ENCODE measurements around the gene HINT2.

Gene HINT2

DNA sequence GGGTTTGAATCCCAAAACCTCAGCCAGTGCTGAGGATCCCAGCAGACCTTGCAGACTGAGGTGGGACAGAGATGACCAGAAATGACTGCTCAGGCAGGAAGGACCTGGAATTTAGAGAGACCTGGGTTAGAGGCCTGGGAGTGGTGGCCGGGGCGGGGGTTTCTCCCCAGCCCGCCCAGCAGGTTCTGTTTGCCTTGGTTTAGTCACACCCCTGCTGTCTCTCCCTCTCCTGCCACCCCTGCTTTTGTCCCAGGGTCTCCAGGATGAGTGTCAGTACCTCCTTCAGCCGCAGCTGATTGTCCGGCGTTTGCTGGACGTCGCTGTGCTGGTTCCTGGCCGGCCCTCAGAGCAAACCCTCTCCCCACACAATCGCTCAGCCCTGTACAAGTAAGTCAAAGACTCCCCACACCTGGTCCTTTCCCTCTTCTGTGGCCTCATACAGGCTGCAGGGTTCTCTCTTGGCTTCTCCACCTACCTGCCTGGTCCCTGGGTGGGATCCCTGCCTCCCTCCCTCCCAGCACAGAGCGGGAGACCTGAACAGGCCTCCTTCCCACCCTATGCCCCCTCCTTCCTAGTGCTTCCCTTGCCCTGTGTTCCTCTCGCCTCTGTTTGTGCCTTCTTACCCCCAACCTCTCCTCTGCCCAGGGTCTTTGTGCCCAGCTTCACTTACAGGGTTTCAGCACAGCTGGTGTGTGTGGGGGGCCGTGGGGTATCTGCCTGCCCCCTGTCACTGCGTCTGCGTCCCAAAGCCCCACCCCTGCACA, 26.2 kb upstream of the HINT2 start:
- FAIRE-seq = no peak

DNA sequence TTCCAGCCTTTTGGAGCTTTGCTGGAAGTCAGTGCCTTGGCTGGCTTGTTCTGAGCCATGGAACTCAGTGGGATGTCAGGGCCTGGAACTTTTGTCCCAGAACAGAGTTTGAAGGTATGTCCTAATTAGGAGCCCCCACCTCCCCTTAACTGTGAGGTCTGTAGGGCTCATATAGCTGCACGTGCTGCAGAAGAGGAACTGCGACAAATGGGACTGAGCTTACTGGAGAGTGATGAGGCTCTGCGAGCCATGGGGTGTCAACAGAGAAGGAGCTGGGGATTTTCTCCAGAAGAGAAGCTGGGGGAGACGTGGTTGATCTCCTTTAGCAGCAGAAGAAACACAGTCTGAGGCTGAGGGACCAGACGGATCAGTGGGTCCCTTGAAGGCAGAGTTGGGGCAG, 25.1 kb upstream of the HINT2 start:
- FAIRE-seq = no peak

DNA sequence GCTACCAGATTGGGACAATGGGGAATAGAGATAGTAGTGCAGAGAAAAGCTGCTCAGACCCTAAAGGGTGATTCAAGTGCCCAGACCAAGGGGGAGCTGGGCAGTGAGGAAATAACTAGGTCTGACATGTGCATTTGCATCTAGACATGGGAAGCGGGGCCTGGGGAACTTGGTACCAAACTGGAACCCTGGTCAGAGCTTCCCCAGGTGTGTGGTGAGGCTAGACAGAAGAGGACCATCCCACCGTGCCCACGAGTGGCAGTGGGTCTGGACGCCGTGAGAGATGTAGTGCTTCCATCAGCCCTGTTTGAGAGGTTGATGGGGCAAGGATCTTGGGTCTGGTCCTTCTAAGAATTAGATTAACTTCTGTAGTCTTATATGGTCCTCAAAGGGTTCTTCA, 21.8 kb upstream of the HINT2 start:
- no peak for FAIRE-seq

DNA sequence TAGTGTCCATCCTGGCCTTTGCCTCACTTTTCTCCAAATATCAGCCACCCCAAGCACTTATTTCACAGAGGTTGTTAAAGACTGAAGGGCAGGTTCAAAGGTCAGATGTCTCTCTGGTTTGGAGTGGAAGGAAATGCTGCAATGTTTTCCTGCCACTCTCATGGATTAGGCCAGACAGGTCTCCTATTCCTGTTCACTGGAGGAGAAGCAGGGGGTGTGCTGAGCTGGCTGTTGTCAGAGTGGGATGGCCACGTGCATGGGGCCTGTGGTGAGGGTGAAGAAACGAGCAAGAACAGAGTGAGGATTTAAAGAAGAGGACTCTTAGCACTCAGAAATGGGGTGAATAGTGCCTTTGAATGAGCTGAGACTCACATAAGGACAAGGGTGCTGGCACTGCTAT, 20.9 kb upstream of the HINT2 start:
- no peak for FAIRE-seq

DNA sequence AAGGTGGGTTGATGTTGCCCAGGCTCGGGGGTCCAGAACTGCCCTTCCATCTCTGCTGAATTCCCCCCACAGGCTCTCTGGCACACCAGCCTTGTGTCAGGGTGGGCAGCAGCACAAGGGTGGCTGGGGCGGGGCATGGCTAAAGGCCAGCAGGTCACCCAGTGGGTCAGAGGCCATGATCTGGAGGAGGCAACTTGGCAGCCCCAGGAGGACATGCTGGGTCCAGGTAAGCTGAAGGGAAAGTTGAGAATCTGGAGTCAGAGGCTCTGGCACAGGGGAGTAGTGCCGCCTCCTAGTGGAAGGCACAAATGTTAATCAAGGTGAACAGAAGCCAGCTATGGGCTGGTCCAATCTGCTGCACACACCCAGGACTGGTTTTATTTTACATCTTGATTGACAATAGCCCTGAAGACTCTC, 20.4 kb upstream of the HINT2 start:
- FAIRE-seq = no peak

DNA sequence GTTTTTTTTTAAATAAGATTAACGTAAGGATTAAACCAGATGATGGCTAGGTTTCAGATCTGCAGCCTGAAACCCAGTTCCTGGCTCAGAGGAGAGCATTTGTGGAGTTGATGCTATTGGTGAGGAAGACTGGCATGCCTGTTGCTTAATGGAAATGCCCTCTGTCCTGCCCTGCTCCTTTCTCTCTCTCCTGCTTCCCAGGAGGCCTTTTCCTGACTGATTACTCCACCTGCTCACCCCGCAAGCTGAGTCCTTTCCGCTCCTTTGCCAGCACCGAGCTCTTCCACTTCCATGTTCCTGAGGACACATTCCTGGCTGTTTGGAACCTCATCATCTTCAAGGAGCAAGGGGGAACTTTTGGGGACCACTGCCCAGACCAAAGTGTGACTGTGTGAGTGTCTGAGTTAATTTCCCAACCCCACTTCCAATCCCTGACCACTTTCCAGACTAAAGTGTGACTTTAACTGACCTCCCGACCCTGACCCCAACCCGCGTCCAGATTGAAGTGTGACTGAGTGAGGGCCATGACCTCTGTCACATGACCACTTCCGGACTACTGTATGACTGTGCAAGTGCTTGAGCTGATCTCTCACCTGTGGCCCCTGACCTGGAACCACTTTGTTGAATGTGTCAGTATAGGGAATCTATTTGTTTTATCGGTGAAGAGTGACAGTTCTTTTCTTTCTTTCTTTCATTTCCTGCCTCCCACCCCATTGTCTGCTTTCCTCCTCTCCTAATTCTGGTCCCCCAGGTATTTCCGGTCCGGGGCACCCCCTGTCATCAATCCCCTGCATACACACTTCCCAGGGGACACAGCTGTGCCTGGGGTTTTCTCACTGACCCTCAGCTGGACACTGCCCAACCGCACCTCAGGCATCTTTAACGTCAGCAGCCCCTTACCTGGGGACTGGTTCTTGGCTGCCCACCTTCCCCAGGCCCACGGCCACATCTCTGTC, 19.7 kb upstream of the HINT2 start:
- no peak for FAIRE-seq

DNA sequence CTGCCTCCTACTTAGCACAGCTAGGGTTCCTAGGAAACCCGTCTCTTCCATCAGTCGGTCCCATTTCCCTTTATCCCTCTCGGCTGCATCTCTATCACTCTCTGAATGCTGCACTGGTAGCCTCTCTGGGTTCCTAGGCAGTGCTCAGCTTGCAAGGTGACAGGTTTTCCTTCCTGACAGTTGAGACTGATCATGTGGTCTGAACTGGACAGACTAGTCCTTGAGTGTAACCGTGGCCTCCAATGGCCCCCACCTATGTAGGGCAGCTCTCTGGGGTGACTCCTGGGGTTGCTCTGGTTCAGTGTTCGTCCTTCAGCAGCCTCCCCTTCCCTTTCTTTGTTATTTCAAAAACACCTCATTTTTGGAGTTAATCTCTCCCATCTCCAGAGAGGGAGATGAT, 18.0 kb upstream of the HINT2 start:
- no peak for FAIRE-seq

DNA sequence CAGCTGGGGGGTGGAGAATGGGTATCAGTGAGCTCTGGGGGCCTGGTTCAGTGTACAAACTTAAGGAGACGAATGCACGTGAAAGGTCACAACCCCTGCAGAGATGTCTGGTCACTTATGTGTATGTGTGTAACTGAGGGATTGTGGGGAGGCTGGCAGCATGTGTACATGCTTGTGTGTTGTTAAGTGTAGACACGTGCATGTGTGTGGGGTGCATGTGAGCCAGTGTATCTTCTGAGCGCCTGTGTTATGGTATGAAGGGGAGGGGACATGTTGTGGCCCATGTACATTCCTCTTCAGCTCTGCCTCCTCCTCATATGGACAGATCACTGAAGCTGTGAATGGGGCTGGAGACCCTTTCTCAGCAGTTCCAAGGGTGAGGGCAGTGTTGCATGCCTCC, 16.2 kb upstream of the HINT2 start:
- FAIRE-seq = no peak

DNA sequence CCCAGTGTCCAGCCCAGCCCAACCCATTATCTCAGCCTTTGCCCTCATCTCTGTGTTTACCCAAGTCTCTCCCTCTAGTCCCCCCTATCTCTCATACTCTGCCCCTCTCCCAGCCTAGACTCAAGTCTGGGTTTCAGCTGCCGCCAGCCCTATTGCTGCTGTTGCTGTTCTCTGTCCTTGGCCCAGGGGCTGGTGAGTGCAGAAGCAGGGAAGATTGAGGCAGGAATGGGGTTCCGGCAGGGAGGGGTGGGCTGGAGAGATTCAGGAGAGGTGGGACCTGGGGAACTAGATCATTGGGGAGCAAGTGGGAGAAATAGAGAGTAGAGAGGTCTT, 14.9 kb upstream of the HINT2 start:
- no peak for FAIRE-seq

DNA sequence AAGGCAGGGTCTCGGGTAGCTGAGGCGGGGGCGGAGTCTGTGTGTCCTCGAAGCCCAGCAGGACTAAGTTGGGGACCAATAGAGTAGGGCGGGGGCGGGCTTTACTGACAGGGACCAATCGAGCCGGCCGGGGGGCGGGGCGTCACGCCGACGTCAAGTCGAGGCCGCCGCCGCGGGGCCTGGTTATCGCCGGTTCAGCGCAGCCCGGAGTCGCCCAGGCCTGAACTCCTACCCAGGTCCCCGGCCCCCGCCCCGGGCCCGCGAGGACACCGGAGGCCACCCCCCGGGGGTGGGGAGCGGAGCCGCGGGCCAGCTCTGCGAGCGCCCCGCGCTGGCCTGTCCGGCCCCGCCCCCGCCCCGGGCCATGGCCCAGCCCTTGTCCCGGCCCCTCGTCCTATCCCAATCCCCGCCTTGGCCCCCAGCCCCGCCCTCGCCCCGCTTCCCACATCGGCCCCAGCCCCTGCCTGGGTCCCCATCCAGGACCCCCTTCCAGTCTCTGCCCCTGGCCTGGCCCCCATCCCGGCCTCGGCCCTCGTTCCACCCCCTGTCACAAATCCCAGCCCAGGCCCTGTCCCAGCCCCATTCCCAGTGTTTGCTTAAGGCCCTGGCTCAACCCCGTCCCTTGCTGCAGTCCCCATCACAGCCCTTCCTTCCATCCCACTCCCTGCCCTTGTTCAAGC, 14.4 kb upstream of the HINT2 start, which contains the start of gene TMEM8B:
TMEM8B (plus strand) TSS at position 145 of the 680 bp plus-strand sequence; CDS start at position 365, 220 bp downstream.
- FAIRE-seq = no peak

DNA sequence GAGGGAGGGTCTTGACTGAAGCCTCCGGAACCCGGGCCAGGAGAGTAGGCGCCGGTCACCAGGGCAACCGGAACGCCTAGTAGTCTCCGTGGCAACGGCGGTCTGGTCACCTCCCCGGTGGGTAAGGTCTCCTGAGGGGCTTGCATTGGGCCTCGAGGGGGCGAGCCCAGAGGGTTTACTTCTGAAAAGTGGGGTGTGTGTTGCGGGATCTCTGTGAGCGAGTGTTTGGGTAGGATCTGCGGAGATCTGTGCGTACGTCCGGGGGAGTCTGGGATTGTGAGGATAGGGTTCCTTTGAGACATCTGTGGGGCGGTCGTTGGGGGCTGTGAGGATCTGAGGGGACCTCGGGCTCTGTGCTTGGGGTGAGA, 13.9 kb upstream of the HINT2 start, which contains the start of gene FAM221B:
FAM221B (minus strand) TSS at position 17 of the 368 bp plus-strand sequence. CDS start 2,571 bp downstream, outside the sequence.
- no peak for FAIRE-seq

DNA sequence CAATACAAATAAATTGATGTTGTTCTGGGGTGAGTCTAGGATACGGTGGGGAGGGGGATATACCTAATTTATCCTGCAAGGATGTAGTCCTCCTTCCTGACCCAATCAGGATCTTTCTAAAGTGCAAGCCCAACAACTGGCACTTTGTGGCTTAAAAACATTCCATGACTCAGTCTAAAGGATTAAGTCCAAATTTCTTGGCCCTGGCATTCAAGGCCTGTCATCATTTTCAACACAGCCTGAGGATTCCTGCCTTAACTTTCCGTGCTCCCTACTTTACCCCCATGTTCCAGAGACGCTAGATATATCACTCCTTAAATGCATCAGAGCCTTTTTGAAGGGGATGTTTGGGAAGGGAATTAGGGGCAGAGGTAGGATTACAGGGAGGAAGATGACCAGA, 12.6 kb upstream of the HINT2 start:
- no peak for FAIRE-seq

DNA sequence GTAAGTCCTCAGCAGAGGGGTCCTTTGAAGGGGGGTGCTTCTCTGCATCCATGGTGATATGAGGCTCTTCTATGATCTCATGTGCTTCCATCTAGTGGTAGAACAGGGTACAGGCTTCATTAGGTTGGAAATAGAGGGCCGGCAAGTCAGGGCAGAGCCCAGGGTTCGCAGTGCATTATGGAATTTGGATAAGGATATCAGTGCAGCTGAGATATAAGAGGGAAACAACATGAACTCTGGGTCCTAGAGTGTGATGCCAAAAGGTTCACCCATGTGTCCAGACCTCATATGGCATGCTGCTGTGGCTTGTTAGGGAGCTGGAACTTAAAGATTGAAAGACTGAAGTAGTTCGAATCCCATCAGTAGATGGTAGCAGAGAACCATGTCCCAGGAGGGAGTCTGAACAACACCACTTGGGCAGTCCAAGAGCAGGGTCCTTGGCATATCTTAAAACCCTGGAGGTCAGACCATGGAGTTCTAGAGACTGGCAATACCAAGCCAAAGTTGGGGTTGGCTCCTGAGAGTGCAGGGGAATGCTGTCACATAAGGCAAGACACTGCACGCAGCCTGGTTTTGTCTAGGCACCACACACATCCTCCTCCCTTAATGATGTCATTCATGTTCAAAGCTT, 11.3 kb upstream of the HINT2 start:
- peak; percentile 42 for FAIRE-seq

DNA sequence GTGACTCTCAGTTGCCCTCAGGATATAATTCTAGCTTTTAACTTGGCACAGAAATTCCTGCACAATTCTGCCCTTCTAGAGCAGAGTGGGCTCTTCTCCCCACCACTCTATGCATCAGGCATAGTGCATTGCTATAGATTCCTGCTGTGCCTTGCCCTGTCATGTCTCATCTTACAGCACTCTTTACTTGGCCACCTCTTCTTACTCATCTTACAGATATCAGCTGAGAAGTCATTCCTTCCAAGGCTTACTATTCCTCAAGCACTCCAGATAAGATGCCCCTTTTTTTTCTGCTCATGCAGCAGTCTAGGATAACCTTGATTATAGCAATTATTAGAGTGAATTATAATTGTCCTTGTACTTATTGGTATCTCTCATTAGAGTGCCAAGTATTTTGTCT, 8.1 kb upstream of the HINT2 start:
- FAIRE-seq = no peak

DNA sequence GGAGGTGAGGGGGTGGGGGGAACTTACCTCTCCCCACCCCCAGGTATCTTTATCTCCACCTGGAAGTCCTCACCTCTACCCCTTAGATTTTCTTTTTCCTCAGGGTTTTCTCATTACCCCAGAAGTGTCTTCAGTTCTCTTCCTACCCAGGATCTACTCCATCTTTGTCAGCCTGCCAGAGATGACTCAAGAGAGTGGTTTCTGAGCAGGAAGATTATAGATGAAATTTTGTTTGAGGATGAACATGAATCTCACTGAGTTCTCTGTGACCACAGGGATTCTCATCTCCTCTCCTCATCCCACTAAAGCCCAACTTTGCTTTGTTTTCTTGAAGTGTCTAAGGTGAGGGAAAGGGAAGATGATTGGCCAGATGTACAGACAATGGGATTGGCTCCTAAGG, 5.2 kb upstream of the HINT2 start:
- FAIRE-seq = no peak

DNA sequence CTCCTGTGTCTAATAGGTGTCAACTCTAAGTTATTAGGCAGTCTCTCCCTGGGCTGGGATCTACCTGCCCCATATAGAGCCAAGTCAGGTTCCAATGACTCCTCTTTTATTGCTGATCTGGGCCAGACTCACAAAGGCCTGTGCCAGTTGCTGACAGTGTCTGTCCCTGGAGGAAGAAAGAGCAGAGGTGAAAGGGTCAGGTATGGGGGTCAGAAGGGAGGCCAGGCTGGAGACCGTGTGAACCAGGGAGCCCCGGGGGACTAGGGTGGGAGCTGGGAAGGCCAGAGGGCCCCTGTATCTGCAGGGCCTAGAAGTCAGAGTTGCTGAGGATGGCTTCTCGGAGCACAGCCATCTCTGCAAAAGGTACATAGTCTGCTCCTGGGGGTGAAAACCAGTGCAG, 3.5 kb upstream of the HINT2 start:
- no peak for FAIRE-seq

DNA sequence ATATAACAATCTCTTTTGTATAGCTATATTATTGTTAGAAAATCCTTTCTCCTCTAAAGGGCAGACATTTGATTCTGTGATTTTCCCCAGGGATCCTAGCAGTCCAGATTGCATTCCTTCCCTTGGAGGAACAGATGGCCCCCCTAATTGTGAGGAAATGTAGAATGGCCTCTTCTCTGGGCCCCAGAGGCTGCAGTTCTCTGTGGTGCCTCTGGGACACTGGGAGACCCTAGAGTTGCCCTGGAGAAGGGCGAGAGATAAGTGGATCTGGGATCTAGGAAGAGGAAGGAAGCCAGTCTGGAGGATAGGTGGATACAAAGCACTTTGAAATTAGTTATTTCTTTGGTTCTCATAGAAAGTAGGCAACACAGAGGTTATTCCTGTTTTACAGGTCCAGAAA, 1.9 kb upstream of the HINT2 start:
- FAIRE-seq = no peak

DNA sequence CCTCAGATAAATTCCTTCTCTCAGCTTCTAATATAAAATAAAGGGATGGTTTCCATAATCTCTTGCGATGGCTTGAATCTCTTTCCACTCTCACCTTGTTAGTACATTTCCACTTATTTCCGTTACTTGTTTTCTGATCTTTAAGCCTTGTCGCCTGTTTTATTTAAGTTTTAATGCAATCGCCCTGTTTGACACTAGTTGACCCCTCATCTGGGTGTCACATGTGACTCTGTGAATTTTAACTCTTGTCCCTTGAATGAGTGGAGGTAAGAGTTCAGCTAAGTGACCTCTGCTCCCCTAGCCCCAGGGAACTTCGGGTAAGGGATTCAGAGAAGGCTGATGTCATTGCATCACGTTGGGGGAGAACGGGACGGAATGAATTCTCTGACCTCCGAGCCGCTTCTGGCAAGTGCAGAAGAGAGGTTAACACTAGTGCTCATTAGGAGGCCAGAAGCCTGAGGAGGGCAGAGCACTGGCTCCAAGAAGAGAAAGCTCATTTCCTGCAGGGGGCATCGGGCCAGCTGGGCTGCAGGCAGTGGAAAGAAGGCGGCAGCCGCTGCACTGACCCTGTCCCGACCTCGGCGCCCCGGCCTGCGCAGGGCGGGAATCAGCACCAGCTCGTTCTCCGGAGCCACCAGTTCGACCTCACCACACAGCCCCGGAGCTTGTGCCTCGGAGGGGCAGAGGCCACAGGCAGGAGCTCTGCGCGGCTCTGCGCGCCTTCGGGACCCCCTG, 569 bp downstream of the HINT2 start:
- FAIRE-seq = no peak

DNA sequence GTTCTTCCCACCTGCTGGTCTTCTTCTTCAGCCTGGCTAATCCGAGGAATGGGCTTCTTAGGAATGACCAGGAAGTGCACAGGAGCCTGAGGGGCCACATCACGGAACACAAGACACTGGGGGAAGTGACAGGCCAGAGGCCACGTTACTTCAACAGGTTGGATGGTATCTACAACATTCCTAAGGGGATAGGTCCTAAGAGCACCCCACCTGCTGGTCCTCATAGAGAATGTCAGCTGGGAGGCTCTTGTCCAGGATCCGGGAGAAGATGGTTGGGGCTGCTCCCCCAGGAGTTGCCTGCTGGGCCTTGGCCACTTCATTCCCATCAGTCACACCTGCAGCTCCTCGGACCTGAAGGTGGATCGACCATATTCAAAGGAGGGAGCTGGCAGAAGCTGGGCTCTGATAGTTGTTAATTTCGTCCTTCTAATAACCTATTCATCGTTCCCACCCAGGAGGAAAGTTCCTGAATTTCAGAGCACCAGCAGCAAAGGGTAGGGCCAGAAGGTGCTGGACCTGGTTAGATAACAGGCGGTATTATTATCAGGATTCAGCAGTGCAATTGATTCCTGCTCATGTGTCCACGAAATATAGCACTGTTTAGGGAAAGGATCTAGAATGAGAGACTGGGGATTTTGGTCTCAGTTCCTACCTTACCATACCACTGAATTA, 1.3 kb downstream of the HINT2 start:
- no peak for FAIRE-seq

DNA sequence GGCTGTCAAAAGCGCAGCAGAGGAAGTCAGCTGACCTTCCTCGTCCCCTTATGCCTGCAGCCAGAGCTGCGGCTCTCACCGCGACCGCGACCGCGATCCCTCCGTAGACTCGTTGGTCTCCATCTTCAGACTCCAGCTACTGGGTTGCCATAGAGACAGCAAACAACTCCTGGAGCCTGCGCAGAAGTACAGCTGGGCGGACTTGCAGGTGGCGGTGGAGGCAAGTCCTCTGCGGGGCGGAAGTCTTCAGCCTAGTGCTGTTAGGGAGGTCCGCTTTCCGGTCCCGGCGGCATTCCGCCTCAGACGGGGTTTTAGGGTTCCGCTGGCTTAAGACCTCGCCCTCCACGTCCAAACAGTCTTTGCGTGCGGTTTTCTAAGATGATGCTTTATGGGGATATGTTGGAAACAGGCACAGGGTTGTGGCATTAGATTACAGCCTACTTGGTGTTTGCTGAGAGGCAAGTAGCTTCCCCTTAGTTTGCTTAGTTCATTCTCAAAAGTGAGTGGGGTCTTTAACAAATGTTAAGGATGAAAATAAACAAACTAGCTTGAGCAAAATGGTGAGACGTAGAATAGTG, 2.7 kb downstream of the HINT2 start, which contains the start of gene SPAG8:
SPAG8 (minus strand) TSS at position 238 of the 578 bp plus-strand sequence; CDS start at position 123, 115 bp downstream.
- FAIRE-seq = peak; percentile 30

DNA sequence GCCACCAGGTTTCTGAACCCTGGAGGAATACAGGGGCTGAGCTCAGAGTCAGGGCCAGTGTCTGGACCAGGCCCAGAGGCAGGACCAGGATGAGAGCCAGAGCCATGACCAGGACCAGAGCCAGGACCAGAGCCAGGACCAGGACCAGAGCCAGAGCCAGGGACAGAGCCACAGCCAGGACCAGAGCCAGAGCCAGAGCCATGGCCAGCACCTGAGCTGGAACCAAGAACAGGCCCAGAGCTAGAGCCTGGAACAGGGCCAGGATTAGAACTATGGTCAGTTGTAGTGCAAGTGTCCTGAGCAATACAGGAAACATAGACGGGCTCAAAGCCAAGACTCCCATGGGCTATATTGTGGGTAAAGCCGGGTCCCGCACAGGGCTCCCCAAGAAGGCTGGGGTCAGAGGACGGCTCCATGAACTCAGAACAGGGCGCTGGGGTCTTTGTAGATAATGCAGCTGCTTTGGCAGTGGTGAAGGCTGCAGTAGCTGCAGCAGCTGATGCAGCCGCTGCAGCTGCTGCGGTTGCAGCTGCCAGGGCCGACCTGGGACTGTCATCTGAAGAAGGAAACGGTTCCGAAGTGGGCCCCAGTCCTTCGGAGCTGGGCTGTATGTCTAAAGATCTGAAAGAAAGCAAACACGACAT, 3.3 kb downstream of the HINT2 start:
- FAIRE-seq = no peak
